ENCODE measurements around the gene AQP10.

GRCh38 chr1:154371436-154371835 lies 50.5 kb downstream of the AQP10 start:
- no peak for TF ChIP-seq CTCF (IDR thresholded peaks at IDR 0.05)
- TF ChIP-seq POLR2A (IDR thresholded peaks at IDR 0.05), result no peak

All from body of pancreas (tissue), 4 donors.